GM18502 (cell line): ENCODE results near the gene C6orf62.
A peak's percentile ranks its signal among the peaks of the same experiment; 100 is the strongest.
"Not testable (repeated sequence)": the region's sequence is repeated elsewhere in the genome, so short reads cannot be mapped to it uniquely, and the experiment has no call there.

ENCODE experiments used
- ATAC-seq: cut with Tn5 transposase; IDR thresholded peaks from one replicate; pipeline ENCODE4 v1.9.1; 2021; ENCODE audit warnings: mild to moderate bottlenecking; ENCODE audit not compliant: unreplicated experiment, poor library complexity

C6orf62 gene

DNA sequence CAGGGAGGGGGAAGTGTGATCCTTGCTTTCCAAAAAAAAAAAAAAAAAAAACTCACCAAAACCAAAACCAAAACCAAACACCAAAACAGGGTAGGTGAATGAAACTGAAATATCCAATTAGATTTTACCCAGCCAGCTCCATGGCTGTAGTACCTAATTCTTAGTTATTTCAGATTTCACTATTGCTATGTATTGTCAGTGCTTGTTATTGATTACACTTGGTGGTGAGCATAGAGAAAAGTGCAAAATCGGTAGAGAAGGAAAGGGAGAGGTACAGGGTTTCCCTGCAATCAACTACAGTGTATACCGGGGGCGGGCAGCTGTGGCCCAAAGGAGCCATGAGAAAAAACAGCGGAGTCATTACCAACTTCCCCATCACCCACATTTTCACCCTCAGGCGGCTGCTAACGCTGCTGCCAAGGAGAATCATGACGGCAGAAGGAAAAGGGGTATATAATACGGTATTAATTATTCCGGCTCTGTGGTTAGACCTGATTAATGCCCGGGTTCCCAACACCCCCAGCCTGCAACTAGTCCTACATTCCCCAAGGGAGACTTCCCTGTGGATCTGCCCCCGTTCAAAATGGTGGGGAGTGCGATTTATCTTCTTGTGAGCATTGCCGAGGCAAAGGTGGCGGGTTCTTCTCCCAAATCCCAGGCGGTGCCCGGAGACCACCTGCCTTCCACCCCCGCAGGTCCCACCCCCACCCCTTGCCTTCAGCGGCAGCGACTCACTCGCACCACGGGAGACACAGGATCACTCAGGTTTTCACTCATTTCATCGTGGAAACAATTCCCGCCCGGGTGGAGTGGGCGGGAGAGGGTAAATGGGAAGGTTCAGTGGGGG is at the start of gene C6orf62:
Gene C6orf62 (minus strand): TSS at position 30 of the 847 bp plus-strand sequence. CDS start 486 bp downstream, outside the sequence.
- ATAC-seq: peak; percentile 26

DNA sequence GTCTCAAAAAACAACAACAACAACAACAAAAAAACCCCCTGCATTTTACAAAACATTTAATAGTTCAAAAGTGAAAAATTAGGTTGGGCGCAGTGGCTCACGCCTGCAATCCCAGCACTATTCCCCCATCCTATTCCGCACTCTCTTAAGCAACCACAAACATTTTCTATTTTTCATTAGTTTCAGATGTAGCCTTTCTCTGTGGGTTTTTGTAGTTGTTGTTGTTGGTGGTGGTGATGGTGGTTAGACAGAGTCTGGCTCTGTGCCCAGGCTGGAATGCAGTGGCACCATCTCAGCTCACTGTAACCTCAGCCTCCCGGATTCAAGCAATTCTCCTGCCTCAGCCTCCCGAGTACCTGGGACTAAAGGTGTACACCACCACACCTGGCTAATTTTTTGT is 49.4 kb upstream of the C6orf62 start:
- ATAC-seq: no peak

DNA sequence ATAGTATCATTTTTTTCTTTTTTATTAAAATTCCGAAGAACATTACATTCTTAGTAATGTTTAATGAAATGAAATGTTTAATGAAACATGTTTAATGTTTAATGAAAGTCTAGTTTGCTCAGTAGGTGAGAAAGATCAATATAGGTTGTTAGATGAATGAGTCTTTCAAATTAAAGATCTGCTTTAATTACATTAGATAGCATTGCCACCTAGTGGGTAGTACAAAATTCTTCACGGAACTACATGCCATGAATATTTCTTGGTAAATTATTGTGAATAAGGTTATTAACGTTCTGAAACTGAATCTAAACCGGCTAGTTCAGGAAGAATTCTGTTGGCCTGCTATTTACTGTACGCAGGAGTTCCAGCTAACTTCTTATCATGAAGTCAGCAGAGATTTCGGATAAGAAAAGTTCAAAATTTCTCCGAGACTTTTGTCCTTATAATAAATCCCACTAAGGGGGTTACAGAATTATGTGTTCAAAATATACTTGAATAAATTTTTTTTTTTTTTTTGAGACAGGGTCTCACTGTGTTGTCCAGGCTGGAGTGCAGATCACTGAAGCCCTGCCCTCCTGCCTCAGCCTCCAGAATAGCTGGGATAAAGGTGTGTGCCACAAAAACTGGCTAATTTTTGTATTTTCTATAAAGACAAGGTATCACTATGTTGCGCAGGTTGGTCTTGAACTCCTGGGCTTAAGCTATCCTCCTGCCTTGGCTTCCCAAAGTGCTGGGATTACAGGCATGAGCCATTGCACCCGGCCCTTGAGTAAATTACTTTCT is 47.9 kb upstream of the C6orf62 start:
- ATAC-seq: peak; percentile 65

DNA sequence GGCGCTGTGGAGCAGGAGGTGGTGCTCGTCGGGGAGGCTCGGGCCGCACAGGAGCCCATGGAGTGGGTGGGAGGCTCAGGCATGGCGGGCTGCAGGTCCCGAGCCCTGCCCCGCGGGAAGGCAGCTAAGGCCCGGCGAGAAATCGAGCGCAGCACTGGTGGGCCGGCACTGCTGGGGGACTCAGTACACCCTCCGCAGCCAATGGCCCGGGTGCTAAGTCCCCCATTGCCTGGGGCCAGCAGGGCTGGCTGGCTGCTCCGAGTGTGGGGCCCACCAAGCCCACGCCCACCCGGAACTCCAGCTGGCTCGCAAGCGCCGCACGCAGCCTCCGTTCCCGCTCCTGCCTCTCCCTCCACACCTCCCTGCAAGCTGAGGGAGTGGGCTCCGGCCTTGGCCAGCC is 47.0 kb upstream of the C6orf62 start:
- ATAC-seq: not testable (repeated sequence)

DNA sequence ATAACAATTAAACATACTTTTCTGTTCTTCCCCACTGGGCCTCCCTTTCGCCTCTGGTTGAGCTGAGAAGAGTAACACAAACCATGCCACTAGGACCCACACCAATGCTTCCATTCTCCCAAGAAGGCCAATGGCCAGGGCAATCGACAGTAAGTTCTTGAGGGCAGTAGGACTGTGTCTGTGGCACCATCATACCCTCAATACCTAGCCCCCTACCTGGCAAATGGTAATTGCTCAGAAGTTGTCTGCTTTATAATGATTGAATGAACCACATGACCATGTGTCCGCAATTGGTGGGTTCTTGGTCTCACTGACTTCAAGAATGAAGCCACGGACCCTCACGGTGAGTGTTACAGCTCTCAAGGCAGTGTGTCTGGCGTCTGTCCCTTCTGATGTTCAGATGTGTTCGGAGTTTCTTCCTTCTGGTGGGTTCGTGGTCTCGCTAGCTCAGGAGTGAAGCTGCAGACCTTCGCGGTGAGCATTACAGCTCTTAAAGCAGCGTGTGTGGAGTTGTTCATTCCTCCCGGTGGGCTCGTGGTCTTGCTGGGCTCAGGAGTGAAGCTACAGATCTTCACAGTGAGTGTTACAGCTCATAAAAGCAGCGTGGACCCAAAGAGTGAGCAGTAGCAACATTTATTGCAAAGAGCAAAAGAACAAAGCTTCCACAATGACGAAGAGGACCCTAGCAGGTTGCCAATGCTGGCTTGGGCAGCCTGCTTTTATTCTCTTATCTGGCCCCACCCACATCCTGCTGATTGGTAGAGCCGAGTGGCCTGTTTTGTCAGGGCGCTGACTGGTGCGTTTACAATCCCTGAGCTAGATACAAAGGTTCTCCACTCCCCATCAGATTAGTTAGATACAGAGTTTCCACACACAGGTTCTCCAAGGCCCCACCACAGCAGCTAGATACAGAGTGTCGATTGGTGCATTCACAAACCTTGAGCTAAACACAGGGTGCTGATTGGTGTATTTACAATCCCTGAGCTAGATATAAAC is 46.2 kb upstream of the C6orf62 start:
- not testable (repeated sequence) for ATAC-seq

DNA sequence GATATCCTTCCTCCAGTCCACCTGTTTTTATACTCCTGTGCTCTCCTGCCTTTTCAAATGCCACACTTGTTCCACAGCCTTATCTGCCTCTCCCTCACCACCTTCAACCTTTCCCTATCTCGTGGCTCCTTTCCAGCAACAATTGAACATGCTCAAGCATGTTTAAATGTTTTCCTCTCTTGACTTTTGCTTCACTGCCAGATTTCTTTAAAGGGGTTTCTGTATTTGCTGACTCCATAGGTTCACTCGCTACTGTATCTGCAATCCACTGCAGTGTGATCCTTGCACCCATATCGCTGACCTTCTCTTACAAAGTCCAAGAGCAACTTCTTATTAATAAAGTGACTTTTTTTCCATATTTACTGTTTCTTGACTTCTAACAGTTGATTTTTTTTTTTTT is 44.6 kb upstream of the C6orf62 start:
- no peak for ATAC-seq

DNA sequence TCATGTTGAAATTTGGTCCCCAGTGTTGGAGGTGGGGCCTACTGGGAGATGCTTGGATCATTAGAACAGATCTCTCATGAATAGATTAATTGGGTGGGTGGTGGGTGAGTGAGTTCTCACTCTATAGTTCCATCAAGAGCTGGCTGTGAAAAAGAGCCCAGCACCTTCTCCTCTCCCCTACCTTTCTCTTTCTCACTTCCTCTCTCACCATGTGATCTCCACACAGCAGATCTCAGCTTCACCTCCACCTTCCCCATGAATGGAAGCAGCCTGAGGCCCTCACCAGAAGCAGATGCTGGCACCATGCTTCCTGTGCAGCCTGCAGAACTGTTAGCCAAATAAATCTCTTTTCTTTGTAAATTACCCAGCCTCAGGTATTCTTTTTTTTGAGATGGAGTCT is 42.9 kb upstream of the C6orf62 start:
- peak; percentile 28 for ATAC-seq

DNA sequence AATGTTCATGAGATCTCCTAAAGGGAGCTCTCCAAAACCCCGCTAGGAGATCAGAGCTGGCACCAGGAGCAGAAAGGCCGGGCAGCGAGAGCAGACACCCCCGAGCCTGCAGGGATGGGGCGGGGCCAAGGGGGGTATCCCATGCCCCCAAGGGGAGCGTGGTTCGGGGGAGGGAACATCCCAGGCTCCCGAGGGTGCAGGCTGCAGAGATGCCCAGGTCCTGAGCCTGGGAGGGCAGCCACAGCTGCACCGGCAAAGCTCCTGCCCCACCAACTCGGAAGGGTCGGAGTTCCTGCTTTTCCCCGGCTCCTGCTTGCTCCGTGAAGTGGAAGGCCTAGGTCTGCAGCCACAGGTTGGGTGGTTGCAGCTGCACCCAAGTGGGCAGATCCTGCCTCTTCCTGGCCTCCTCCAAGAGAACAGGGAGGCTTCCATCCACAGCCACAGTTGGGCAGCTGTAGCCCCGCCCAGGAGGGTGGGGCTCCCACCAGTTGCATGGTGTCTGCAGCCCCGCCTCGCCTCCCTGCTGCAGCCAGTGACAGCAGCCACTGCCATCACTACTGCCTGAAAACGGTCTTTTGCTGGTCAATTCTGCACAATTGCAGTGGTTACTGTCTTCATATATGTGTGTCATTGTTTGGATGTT is 42.4 kb upstream of the C6orf62 start:
- ATAC-seq: peak; percentile 47

DNA sequence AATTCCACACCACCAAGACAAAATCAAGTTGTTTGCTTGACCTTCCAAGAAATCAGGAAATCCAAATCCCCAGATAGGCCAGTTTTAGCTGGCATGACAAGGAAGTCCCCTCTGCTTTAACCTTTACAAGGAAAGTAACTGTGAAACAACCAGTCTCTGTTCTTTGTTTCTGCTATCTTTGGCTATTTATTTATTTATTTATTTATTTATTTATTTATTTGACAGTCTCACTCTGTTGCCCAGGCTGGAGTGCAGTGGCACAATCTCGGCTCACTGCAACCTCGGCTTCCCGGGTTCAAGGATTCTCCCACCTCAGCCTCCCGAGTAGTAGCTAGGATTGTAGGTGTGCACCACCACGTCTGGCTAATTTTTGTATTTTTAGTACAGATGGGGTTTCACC is 41.3 kb upstream of the C6orf62 start:
- ATAC-seq: no peak

DNA sequence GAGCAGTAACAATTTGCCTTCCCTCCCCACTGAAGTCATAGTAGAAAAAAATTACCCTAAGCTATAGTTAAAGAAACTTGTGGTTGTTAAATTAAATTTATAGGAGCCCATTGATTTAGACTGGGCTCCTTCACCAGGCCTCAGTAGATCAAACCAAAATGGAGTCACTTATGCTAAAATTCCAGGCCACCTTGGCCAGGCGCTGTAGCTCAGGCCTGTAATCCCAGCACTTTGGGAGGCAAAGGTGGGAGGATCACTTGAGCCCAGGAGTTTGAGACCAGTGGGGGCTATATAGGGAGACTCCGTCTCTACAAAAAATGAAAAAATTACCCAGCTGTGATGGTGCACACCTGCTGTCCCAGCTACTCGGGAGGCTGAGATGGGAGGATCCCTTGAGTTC is 40.8 kb upstream of the C6orf62 start:
- ATAC-seq: no peak

DNA sequence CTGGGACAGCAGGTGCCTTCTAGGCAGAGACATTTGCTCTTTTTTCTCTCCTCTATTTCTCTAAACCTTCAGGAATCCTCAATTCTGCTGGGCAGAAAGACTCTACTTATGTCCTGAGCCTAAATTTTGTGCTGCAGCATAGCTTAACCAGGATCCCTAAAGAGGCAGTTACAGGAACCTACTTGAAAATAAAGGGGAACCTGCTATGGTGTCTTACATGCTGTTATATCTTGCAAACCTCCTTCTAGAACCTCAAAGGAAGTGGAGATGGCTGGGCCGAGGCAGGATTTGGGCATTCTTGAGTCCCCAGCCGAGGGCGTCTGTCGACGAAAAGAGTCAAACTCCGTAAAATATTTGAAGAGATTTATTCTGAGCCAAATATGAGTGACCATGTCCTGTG is 38.7 kb upstream of the C6orf62 start:
- ATAC-seq: no peak

DNA sequence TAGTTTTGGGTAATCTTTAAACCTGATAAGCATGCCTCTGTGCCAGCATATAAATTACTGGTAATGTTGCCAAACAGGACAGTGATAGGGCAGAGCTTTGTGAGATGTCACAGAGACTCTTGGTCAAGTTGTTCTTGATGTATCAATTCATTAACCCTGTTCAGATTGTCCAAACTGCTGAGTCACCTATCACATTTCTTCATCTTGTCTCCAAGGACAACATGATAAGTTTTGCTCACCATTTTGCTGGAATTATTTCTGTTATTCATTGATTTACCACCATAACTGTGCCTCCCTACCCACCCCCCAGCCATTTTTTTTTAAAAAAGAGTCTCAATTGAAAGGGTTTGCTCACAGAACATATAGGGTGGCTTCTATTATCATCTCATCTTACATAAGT is 36.3 kb upstream of the C6orf62 start:
- no peak for ATAC-seq

DNA sequence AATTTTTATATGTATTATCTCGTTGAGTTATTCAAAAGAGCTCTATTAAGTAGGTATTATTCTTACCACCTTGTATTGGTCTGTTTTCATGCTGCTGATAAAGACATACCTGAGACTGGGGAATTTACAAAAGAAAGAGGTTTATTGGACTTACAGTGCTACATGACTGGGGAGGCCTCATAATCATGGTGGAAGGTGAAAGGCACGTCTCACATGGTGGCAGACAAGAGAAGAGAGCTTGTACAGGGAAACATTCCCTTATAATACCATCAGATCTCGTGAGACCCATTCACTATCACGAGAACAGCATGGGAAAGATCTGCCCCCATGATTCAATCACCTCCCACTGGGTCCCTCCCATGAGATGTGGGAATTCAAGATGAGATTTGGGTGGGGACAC is 35.4 kb upstream of the C6orf62 start:
- ATAC-seq: not testable (repeated sequence)

DNA sequence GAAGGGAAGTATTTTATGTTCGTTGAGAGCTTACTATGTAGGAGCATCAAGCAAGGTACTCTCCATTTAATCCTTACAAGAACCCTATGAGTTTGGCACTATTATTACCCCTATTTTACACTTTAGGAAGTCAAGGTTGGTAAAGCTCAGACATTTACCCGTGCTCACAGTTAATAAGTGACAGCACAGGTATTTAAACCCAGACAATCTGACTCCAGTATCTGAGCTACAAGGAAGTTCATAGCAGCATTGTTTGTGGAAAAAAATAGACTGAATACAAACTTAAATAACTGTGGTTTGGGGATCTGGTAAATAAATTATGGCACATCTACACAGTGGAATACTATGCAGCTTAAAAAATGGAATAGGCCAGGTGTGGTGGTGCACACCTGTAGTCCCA is 34.6 kb upstream of the C6orf62 start:
- no peak for ATAC-seq

DNA sequence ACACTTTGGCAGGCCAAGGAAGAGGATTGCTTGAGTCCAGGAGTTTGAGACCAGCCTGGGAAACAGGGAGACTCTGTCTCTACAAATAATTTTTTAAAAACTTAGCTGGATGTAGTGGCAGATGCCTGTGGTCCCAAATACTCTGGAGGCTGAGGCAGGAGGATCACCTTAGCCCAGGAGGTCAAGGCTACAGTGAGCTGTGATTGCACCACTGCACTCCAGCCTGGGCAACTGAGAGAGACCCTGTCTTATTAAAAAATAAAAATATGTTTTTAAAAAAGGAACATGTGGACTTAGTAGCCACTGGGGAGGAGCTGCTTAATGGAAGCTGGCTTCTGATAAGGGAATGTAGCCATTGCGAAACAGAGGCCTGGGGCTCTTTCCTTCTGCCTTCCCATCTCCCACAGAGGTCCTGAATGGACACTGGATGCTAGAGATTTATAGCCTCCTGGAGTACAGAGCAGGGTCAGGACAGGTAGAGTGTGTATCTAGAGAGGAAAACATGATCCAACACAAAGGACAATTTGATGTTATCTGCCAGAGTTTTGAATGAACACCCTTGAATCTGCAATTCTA is 34.1 kb upstream of the C6orf62 start:
- no peak for ATAC-seq

DNA sequence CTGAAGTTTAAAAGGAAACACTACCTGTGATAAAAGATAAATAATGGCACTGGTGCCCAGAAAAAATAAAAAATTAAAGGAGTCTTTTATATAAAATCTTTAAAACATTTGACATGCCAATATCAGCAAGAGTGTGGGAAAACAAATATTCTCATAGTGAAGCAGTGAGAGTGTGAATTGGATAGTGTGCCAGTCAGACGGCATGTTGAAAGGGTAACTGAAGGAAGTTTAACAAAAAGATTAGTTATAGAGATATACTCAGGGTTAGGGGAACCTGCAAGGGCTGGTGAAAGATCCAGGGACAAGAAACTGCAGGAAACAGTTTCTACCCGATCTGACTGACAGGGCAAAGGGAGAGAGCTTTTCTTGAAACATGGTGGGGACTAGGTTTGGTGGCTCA is 33.5 kb upstream of the C6orf62 start:
- no peak for ATAC-seq

DNA sequence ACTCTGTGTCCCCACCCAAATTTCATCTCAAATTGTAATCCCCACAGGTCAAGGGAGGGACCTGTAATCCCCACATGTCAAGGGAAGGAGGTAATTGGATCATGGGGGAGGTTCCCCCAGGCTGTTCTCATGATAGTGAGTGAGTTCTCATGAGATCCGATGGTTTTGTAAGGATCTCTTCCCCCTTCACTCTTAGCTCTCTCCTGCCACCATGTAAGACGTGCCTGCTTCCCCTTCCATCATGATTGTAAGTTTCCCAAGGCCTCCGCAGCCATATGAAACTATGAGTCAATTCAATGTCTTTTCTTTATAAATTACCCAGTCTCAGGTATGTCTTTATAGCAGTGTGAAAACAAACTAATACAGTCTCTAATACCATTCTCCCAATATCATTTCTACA is 31.9 kb upstream of the C6orf62 start:
- not testable (repeated sequence) for ATAC-seq

DNA sequence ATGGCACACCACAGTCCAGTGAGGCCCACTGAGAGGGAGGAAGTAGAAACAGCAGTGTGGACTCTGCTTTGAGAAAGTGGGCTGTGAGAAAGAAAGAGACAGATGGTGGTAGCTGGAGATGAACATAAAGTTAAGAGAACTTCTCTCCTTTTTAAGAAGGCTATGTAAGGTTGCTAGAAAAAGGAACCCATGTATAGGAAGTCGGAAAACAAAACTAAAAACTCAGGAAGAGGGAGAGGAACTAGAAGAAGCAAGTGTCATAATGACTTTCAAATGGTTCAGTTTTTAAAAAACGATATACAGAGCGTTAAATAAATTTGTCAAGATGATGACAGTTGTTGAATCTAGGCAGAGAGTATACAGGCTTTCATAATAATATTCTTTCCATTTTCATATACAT is 30.3 kb upstream of the C6orf62 start:
- ATAC-seq: no peak

DNA sequence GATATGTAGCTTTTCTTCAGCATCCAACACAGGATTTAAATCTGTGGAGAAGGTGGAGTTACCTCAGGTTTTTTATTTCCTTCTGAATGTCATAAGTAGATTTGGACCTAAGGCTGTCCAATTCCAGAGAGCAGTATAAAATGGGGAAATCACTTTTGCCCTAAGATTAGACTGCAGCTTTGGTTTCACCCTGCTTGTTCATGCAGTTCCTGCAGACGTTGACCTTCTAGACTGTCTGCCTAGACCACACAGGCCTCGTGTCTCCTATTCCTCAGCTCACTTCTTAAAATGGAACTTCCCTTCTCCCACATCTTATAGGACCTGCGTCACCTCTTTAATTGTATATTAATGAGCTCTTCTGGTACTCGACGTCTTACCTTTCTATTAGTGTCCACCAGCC is 26.0 kb upstream of the C6orf62 start:
- no peak for ATAC-seq

DNA sequence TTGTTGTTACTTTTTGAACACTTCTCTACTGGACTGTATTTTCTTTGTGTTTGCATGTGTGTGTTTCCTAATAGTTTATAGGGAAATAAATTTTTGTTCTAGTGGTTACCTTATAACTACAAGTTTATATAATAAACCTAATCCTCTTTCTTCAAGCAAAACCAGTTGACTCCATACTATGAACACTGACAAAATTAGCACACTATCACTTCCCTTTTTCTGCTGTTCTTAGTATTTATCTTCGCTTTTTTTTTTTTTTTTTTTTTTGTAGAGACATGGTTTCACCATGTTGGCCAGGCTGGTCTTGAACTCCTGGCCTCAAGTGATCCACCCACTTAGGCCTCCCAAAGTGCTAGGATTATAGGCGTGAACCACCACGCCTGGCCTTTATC is 25.0 kb upstream of the C6orf62 start:
- no peak for ATAC-seq
